HG02973 (cell line): ENCODE measurements around the gene IL17RA.
A peak's percentile ranks its signal among the peaks of the same experiment; 100 is the strongest.
"Not testable (repeated sequence)": the region's sequence is repeated elsewhere in the genome, so short reads cannot be mapped to it uniquely, and the experiment has no call there.

Experiments used
- ATAC-seq: cut with Tn5 transposase; IDR thresholded peaks from one replicate; pipeline ENCODE4 v1.9.1; 2021; ENCODE audit warnings: moderate library complexity; ENCODE audit not compliant: unreplicated experiment

The IL17RA gene, protein sequence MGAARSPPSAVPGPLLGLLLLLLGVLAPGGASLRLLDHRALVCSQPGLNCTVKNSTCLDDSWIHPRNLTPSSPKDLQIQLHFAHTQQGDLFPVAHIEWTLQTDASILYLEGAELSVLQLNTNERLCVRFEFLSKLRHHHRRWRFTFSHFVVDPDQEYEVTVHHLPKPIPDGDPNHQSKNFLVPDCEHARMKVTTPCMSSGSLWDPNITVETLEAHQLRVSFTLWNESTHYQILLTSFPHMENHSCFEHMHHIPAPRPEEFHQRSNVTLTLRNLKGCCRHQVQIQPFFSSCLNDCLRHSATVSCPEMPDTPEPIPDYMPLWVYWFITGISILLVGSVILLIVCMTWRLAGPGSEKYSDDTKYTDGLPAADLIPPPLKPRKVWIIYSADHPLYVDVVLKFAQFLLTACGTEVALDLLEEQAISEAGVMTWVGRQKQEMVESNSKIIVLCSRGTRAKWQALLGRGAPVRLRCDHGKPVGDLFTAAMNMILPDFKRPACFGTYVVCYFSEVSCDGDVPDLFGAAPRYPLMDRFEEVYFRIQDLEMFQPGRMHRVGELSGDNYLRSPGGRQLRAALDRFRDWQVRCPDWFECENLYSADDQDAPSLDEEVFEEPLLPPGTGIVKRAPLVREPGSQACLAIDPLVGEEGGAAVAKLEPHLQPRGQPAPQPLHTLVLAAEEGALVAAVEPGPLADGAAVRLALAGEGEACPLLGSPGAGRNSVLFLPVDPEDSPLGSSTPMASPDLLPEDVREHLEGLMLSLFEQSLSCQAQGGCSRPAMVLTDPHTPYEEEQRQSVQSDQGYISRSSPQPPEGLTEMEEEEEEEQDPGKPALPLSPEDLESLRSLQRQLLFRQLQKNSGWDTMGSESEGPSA

GRCh38 chr22:17084554-17085276 is at the start of gene IL17RA:
Gene IL17RA, plus strand, starts transcription at chr22:17085000. Its CDS starts 92 bp downstream, at chr22:17085092.
- peak; percentile 90 for ATAC-seq

DNA sequence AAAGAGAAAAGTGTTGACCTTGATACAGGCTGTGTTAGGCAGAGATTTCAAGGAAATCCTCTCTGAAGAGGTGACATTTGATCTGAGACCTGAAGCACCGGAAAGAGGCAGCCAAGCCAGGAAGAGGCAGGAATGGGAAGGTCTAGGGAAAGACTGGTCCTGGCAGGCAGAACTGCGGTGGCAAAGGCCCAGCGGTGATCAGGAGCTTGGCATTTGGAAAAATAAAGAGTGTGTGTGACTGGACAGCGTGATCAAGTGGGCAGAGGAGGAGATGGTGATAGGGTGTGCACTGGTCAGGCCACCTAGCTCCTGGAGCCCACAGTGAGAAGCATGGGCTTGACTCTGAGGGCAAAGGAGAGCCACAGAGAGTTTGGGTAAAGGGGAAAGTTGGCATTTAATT is 49.6 kb upstream of the IL17RA start:
- no peak for ATAC-seq

GRCh38 chr22:17035976-17036841 is 48.6 kb upstream of the IL17RA start:
- not testable (repeated sequence) for ATAC-seq

DNA sequence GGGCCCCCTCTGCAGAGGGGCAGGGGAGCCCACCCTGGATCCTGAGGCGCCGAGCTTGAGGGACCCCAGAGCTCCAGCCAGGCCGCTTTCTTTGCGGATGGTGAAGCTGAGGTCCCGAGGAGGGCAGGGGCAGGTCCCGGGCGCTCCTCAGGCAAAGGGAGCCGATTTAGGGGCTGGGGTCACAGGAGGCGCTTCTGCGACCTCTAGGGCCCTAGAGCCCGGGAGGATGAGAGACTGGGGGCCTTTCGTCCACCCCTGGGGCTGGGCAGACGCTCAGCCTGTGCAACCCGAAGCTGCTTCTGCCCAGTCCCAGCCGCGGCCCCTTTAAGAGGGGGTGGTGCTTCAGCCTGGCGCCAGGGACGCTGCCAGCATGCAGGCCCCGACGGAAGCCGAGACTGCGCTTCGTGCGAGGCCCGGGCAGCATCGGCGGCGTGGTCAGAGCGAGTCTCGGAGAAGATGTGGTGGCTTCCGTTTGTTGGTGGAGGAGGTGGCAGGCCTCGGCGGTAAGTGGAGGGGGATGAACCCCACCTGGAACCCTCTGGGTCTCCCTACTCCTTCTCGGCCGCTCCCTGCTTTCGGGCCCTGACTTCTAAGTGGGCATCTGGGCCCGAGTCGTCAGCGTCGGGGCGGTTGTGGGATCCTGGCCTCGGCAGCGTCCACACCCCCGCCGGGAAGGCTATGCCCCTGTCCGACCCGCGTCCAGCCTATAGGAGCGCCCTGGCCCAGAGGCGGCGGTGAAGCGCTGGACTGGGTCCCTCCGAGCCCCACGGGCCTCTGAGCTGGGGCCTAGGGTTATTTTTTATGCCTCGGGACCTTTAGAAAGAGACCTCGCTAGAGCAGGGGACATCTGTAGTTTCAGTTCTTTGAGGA is 47.7 kb upstream of the IL17RA start:
- not testable (repeated sequence) for ATAC-seq

DNA sequence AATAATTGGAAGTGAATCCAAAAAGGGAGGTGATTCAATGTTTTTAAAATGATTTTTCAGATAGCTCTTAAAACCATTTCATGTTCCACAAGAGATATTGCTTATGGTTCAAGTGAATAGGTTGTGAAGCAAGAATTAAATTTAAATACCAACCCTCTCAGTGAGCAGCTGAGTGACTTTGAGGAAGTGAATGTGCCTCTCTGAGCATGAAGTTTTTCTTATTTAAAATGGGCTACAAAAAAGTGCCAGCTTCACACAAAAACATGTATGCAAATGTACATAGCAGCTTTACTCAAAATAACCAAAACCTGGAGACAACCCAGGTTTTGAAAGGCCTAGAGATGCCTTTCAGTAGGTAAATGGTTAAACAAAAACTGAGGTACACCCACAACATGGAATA is 41.3 kb upstream of the IL17RA start:
- ATAC-seq = no peak

GRCh38 chr22:17046566-17047348 is 38.0 kb upstream of the IL17RA start:
- ATAC-seq = no peak

DNA sequence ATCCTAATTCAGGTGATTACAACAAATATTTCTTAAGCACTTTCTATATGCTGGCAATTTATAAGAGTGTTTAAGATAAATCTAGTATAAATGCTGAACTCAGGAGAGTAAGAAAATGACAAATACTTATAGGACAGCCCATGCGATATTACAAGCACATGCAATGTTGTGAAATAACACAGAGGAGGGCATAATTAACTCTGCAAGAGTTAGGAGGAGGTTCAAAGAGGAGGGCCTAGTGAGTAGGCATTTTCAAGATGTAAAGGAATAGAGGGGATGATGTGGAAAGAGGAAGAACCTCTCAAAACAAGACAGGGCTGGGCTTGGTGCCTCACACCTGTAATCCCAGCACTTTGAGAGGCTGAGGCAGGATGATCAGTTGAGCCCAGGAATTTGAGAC is 37.1 kb upstream of the IL17RA start:
- ATAC-seq = no peak

DNA sequence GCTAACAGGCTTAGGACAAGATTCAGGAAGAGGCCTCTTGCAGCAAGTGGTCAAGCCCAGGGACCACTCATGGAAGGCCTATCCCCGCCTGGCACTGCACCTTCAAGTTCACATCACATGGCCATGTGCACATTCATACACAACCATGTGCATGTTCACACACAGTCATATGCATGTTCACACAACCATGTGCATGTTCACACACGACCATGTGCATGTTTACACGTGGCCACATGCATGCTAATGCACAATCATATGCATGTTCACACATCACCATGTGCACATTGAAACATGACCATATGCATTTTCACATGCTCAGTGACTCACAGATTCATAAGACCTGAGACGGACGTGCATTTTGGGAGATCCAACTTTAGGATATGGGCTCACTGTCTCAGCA is 28.7 kb upstream of the IL17RA start:
- no peak for ATAC-seq

DNA sequence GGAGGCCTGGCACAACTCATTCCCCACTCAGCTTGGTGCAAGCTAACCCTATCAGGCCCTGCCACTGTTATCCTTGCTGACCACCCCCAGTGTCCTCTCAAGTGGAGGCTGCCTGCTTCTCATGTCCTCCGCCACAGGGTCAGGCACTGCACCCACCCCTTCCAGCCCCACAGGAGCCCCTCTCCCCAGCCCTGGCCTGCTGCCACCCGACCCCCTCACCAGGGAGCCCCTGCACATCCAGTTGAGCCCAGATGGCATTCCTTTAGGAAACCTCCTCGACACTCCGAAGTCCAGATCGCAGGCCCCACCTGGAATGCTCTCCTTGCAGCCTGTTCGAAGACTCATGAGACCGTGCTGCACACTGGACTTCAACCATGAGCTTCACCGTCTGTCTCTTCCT is 28.0 kb upstream of the IL17RA start:
- ATAC-seq = no peak

GRCh38 chr22:17057959-17058814 is 26.6 kb upstream of the IL17RA start:
- no peak for ATAC-seq

GRCh38 chr22:17060126-17060525 is 24.7 kb upstream of the IL17RA start:
- no peak for ATAC-seq

GRCh38 chr22:17063411-17064106 is 21.2 kb upstream of the IL17RA start:
- no peak for ATAC-seq

- ATAC-seq = no peak
Observed at GRCh38 chr22:17064498-17065100, 20.2 kb upstream of the IL17RA start.

- ATAC-seq = no peak
Observed at GRCh38 chr22:17065433-17065832, 19.4 kb upstream of the IL17RA start.

GRCh38 chr22:17072877-17073276 is 11.9 kb upstream of the IL17RA start:
- no peak for ATAC-seq

GRCh38 chr22:17074648-17075002 is 10.2 kb upstream of the IL17RA start:
- ATAC-seq = no peak

DNA sequence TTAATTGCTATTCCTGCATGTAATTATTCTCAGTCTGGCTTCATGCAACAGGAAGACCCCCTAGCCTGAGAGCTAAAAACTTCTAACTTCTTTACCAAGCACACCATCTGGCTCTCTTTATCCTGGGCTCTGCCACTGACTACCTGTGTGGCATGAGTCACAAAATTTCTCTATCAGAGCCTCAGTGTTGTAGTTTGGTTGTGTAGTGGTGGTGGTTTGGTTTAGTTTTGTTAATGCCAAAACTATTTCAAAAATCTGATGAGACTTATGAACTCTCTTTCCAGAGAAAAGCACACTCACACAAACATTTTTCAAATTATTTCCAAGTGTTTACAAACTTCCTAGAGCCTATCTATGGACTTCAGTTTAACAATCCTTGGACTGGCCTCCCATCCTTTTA is 7.5 kb upstream of the IL17RA start:
- no peak for ATAC-seq
